Subcutaneous adipose tissue (tissue), 4 donors: ENCODE results near the gene PACRG. TPM values are rescaled to one million over a fixed set of nuclear protein-coding genes. Genes with fewer than 3 reads are reported as not detected.

Source experiments
- total RNA-seq, 4 donors: library from RNA; depleted of rRNA; stranded (reverse); fragments of >200 nt; gene quantifications; one replicate each; pipeline ENCODE4 v1.1.0, GENCODE V29; 2016
- TF ChIP-seq, protein P1 (sequence below): fragments of 450-650 bp; IDR thresholded peaks from one replicate; pipeline ENCODE4 v1.5.1; 2016; ENCODE audit warnings: low read depth, mild to moderate bottlenecking, control low read depth, antibody characterized with exemption, moderate library complexity

Gene PACRG
- total RNA-seq, 4 donors from 2014 or later, result 0.34 TPM; not detected in 3

DNA sequence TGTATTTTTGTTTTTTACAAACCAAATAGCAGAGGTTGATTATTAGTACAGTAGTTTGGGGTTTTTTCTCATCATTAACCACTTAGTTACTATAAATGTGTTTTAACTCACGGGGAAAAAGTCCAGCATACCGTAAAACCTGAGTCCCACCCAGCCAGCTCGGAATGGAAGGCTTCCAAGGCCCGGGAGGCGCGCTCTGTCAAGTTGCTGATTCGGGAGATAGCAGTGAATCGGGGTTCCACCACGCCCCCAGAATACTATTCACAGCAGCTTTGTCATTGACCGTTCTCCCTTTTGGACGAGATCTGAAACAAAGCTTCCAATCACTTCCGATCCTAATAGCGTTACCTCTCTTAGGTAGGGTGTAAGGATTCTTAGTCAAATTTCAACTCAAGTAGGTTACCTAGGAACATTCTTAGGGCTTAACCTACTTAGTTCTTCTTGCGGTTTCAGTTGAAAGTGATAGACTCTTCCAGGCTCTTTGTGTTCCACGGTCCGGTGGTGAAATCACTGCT lies 453.9 kb downstream of the PACRG start:
- TF ChIP-seq, protein P1, sequence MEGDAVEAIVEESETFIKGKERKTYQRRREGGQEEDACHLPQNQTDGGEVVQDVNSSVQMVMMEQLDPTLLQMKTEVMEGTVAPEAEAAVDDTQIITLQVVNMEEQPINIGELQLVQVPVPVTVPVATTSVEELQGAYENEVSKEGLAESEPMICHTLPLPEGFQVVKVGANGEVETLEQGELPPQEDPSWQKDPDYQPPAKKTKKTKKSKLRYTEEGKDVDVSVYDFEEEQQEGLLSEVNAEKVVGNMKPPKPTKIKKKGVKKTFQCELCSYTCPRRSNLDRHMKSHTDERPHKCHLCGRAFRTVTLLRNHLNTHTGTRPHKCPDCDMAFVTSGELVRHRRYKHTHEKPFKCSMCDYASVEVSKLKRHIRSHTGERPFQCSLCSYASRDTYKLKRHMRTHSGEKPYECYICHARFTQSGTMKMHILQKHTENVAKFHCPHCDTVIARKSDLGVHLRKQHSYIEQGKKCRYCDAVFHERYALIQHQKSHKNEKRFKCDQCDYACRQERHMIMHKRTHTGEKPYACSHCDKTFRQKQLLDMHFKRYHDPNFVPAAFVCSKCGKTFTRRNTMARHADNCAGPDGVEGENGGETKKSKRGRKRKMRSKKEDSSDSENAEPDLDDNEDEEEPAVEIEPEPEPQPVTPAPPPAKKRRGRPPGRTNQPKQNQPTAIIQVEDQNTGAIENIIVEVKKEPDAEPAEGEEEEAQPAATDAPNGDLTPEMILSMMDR, result no peak

DNA sequence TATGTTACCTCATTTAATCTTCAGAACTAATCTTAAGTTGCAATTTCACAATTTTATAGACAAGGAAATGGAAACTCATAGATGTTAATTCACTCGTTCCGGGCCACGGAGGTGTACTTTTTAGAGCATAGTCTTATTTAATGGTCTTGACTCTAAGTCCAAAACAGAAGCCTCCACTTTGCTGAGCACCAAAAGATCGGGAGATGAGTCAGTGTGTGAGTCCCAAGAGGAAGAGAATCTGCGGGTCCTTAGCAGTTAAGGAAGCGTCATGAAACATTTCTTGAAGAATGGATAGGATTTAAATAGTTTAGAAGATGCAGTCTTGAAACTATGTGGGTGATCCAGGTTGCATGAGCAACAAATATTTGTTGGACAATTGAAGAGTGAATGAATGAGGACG lies 454.9 kb downstream of the PACRG start:
- TF ChIP-seq, protein P1, result no peak

DNA sequence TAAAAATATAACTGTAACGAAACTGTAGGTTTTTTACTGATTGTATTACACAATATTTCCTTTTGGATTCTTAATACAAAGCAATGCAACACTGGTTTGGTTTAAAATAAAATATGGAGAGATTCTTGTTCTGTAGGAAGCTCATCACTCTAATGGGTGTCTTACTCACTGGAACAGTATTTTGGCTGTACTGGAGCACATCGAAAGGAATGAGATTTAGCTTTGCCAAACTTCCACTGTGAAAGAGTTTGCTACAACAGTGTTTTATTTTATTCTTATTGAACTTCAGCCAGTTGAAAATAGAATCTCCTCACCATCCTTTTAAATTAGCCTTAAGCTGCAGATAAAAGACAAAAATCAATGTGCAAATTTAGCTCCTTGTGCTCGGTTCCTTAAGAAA lies 456.0 kb downstream of the PACRG start:
- TF ChIP-seq, protein P1, result no peak

DNA sequence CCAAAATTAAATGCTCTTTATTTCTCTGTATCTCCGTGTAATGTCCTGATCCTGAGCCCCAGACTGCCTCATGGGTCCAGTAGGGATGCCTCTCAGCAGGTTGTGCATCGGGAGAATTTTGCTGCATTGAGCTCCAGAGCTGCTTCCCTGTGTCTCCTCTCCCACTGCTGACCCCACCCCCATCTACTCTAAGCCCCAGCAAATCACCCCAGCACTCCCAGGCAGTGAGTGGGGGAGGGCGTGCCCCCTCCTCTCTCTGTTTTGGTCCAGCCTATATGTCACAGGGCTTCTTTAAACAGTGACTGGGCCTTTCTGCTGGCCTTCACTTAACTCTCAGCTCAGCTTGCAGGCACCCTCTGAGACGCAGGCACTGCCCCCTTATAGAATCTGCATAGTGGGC lies 458.0 kb downstream of the PACRG start:
- TF ChIP-seq, protein P1, result no peak

DNA sequence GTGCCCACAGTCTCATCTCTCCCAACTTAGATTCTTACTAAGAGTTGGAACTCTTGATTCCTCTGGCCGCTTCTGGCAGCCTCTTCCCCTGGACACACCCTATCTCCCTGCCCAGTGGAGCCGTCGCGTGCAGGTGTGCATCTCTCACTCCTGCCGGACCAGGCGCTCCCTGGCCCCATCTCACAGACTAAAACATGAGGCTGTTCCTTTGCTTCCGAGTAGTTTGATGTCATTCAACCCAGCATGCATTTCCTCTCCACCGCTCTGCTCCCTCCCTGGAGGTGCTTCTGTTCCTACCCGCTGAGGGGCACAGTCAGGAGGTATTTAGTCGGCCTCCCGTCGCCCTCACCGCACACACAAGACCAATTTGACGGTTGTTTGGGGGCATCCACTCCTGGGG lies 458.8 kb downstream of the PACRG start:
- TF ChIP-seq, protein P1, result no peak

DNA sequence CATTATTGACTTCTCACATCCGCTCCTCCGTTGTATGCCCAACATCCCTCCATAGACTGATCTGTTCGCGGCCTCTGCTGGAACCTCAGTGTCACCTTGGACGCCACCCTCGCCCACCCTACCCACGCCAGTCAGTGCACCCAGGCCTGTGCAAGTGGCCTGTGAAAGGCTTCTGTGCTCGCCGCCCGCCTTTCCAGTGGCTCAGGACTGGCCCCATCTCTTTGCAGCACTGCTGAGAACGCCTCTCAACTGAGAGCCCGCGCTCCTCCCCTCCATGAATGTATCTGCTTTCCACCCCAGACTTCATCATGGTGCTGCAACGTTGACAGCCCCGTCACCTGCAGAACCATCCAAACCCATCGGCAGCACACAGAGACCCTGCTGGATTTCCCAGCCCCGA lies 459.4 kb downstream of the PACRG start:
- TF ChIP-seq, protein P1, result no peak

DNA sequence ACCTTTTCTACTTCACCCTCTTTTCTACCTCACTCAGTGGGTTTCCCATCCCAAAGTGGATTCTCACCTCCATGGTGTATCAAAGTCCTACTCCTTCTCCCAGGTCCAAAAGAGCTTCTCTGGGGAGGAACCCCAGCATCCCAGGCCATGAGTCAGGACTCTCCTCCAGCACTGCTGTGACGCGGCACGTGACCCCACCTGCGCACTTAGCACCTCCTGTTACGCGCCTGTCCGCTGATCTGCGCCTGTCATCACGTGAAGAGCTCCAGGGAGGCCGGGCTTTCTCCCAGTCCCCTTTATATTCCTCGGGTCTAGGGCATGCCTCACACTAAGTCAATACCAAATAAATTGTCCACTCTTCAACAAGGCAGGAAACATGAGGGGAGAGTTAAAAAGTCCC lies 459.8 kb downstream of the PACRG start:
- TF ChIP-seq, protein P1, result no peak
